SK-N-SH treated with all-trans-retinoic acid at 6 μM for 48 hours (cell line): ENCODE measurements around the gene CD320.

Source experiments
- BACH2 ChIP-seq: fragments of 250-450 bp; sonication (Bioruptor Pico); IDR thresholded peaks from 2 replicates; pipeline ENCODE4 v1.9.0; 2021; ENCODE audit warnings: mild to moderate bottlenecking, borderline replicate concordance
- CREB5 ChIP-seq: fragments of 250-450 bp; sonication (Bioruptor Pico); IDR thresholded peaks from 2 replicates; pipeline ENCODE4 v1.5.1; 2020; ENCODE audit warnings: low read depth, mild to moderate bottlenecking, moderate library complexity
- CSDC2 ChIP-seq: fragments of 250-450 bp; sonication (Bioruptor Pico); IDR thresholded peaks from 2 replicates; pipeline ENCODE4 v1.5.0; 2020; ENCODE audit warnings: mild to moderate bottlenecking, moderate library complexity
- ESRRG ChIP-seq: fragments of 250-450 bp; sonication (Bioruptor Pico); IDR thresholded peaks from 2 replicates; pipeline ENCODE4 v1.6.1; 2021; ENCODE audit warnings: mild to moderate bottlenecking
- ISL1 ChIP-seq: fragments of 250-450 bp; sonication (Bioruptor Pico); IDR thresholded peaks from 2 replicates; pipeline ENCODE4 v2.1.2; 2022; ENCODE audit warnings: mild to moderate bottlenecking, moderate library complexity
- PPARA ChIP-seq: fragments of 250-450 bp; sonication (Bioruptor Pico); IDR thresholded peaks from 2 replicates; pipeline ENCODE4 v1.5.0; 2020; ENCODE audit warnings: mild to moderate bottlenecking, borderline replicate concordance
- SNAI2 ChIP-seq: fragments of 250-450 bp; sonication (Bioruptor Pico); IDR thresholded peaks from 2 replicates; pipeline ENCODE4 v1.5.0; 2020; ENCODE audit warnings: mild to moderate bottlenecking, moderate library complexity
- TCF4 ChIP-seq: fragments of 250-450 bp; sonication (Bioruptor Pico); IDR thresholded peaks from 2 replicates; pipeline ENCODE4 v1.8.0; 2021; ENCODE audit warnings: mild to moderate bottlenecking, moderate library complexity, borderline replicate concordance
- ZFP3 ChIP-seq: fragments of 250-450 bp; sonication (Bioruptor Pico); IDR thresholded peaks from 2 replicates; pipeline ENCODE4 v1.5.0; 2020; ENCODE audit warnings: mild to moderate bottlenecking, moderate library complexity
- ZFP30 ChIP-seq: fragments of 450-650 bp; formaldehyde crosslinking; IDR thresholded peaks from 2 replicates; pipeline ENCODE4 v1.5.0; 2022; ENCODE audit warnings: mild to moderate bottlenecking, moderate library complexity
- ZNF565 ChIP-seq: fragments of 450-650 bp; formaldehyde crosslinking; conservative IDR thresholded peaks from 2 replicates; pipeline ENCODE4 v1.5.0; 2020; ENCODE audit warnings: low read depth, mild to moderate bottlenecking, moderate library complexity
- ZNF70 ChIP-seq: fragments of 450-650 bp; formaldehyde crosslinking; IDR thresholded peaks from 2 replicates; pipeline ENCODE4 v1.5.0; 2020; ENCODE audit warnings: mild to moderate bottlenecking, moderate library complexity
- TF ChIP-seq, protein P1 (sequence below): fragments of 250-450 bp; sonication (Bioruptor Pico); IDR thresholded peaks from 2 replicates; pipeline ENCODE4 v1.8.0; 2020; ENCODE audit warnings: mild to moderate bottlenecking, moderate library complexity, borderline replicate concordance

GRCh38 chr19:8324186-8325050 lies 16.3 kb upstream of the CD320 start:
- TF ChIP-seq ZFP3 (CRISPR knock-in tag) (no peak), TCF4 (no peak), CSDC2 (CRISPR knock-in tag) (no peak), CREB5 (no peak), SNAI2 (no peak), ISL1 (CRISPR knock-in tag) (no peak), ZNF70 (no peak), ZNF565 (CRISPR knock-in tag) (no peak), ZFP30 (CRISPR knock-in tag) (no peak), ESRRG (CRISPR knock-in tag) (no peak), PPARA (no peak), BACH2 (CRISPR knock-in tag) (no peak)
- TF ChIP-seq, protein P1, sequence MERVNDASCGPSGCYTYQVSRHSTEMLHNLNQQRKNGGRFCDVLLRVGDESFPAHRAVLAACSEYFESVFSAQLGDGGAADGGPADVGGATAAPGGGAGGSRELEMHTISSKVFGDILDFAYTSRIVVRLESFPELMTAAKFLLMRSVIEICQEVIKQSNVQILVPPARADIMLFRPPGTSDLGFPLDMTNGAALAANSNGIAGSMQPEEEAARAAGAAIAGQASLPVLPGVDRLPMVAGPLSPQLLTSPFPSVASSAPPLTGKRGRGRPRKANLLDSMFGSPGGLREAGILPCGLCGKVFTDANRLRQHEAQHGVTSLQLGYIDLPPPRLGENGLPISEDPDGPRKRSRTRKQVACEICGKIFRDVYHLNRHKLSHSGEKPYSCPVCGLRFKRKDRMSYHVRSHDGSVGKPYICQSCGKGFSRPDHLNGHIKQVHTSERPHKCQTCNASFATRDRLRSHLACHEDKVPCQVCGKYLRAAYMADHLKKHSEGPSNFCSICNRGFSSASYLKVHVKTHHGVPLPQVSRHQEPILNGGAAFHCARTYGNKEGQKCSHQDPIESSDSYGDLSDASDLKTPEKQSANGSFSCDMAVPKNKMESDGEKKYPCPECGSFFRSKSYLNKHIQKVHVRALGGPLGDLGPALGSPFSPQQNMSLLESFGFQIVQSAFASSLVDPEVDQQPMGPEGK (CRISPR knock-in tag) = no peak
